HUDEP-2 (cell line): ENCODE data around the gene PGA3.
"Not testable (repeated sequence)": the region's sequence is repeated elsewhere in the genome, so short reads cannot be mapped to it uniquely, and the experiment has no call there.

ENCODE experiments used
- DNase-seq, 76 experiments: peaks; one replicate each; lab custom pipeline; 2025; ENCODE audit not compliant: unreplicated experiment in 76 of 76; lab: John Stamatoyannopoulos, UW

Gene PGA3

DNA sequence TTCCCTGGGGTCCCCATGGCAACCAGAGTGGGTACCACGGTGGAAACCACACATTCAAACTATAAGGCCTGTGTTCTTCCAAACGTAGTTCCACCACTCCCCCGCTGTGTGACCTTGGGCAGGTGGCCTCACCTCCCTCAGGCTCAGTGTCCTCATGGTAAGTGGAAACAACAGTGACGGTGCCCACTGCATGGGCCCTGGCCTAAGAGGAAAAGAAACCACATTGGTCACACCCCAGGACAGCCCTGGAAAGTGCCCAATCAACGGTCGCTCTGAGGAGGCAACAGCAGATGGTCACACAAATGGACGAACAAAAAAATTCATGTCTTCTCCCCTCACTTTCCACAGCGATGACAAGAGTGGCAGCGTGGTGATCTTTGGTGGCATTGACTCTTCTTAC is 44.8 kb downstream of the PGA3 start:
- not testable (repeated sequence) for DNase-seq

DNA sequence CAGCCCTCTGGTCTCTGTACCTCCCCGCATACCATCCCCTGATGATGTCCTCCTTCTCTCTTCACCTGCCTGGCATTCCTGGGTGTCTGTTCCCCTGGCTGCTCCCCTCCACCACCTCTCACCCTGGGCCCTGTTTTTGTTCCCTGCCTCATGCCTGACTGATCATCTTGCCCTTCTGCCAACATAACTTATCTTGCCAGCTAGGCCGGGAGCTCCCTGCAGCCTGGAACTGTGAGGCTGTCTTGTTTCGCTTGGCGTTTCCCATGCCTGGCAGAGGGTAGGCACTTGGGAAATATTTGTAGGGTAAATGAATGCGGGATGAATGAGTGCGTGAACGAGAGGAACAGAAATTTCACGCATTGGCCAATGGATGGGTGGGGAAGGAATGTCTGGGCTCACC is 45.9 kb downstream of the PGA3 start:
- DNase-seq = not testable (repeated sequence)

DNA sequence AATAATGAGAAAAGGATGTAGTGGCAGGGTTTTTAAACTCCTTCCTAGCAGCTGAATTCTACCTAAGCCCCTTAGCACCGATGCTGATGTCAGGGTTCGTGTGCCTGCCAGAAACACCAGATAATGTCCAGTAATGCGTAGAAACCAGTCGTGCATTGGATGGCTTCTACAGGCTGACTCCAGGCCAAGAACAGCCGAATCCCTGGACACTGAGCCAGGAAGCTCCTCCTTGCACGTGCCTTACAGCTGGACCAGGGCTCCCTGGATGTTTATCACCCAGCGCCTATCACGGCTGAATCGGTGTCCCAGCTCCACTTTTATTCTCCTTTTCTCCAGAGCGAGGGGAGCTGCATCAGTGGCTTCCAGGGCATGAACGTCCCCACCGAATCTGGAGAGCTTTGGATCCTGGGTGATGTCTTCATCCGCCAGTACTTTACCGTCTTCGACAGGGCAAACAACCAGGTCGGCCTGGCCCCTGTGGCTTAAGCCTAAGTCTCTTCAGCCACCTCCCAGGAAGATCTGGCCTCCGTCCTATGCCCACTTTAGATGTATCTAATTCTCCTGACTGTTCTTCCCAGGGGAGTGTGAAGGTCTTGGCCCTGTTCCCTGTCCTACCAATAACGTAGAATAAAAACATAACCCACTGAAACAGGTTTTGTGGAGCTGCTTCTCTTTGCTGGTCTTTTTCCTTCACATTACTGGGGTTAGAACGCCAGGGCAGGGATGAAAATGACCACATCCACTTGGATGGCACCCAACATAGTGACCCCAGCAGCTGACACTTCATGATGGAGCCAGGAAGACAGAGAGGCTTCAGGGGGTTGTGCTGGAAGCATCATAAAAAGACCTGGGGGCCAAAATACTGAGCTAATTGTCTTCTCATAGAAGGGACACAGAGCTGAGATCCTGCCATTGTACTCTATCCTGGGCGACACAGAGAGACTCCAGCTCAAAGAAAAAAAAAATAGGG is 47.8 kb downstream of the PGA3 start:
- DNase-seq = not testable (repeated sequence)

DNA sequence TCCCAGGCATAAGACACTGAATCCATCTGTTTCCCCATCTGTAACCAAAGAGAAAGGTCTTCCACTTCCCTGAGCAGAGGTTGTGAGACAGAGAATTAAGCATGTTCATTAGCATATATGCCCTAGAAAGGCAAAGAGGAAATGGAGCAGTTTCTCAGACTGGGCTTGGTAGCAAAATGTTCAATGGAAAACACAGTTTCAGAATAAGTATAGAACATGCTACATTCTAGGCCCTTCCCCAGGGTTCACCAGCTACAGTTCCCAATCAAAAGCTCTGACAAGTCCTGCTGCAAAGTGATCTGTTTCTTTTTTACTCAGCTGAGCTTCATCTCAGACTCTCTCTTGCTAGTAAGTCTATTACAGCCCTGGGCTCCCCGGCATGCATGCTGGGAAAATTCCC is 49.0 kb downstream of the PGA3 start:
- not testable (repeated sequence) for DNase-seq

DNA sequence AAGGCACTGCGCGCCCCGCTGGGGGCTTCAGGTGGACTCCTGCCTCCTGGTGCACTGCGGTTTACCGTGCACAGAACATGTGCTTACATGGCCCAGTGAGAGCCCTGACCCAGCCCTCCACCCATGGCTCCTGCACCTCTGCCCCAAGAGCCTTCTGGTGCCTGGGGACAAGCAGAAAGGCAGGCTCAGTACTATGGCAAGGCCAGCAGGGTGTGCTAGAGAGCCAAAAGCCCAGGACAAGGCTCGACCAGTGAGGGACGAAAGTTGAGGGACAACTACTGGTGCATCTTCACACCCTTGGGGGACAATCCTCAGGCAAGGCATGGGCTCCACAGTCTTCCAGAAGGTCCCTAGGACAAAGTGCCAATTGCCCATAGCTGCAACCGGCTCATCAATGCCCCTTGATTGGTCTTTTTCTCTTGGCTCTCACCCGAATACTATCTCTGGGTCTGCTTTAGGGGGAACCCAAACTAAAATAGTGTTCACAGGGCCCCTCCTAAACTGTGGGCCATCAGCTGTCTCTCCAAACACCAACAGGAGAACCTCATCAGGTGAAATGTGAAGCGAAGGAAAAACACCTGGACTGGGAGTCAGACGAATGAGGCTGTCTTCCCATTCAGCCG is 51.2 kb downstream of the PGA3 start:
- DNase-seq = peak in 70 of 76 experiments; percentile 8 to 82 (median 61)

DNA sequence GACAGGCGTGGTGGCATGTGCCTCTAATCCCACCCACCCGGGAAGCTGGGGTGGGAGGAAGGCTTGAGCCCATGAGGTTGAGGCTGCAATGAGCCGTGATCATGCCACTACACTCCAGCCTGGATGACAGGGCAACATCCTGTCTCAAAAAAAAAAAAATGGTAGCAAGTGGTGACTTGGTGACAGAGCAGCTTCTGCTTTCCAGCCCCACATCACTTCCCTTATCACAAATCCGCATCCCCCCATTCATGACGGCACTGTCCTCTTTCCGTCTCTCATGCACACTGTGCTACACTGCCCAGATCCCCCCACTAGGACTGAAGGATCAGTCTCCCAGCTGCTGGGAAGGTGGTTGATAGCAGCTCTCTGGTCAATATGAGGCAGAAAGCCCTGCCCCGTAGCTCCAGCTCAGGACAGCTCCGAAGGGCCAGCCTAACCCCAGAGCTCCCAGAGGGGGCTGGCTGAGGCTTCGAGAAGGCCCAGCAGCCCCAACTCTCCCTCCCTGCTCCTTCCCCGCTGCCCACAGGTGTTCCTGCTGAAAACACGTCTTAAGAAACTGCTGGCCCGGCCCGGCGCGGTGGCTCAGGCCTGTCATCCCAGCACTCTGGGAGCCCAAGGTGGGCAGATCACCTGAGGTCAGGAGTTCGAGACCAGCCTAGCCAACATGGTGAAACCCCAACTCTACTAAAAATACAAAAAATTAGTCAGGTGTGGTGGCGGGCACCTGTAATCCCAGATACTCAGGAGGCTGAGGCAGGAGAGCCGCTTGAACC is 53.6 kb downstream of the PGA3 start:
- DNase-seq = no peak

DNA sequence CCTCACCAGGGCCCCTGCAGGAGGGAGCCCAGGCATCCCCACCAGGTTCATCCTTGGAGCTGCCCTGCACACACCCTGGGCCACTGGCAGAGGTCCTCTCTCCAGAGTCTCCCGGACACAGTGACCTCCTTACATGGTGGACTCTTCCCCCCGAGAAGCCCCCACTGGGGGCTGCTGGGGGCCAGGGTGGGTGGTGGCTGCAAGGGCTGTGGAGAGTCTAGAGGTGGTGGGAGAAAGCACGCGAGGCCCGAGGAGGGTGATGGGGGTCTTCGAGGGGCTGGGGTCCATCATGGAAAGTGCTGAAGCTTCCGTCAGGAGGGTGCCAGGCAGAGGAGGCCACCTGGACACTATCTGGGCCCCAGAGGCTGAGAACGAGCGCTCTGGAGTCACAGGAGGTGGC is 55.2 kb downstream of the PGA3 start:
- no peak for DNase-seq

DNA sequence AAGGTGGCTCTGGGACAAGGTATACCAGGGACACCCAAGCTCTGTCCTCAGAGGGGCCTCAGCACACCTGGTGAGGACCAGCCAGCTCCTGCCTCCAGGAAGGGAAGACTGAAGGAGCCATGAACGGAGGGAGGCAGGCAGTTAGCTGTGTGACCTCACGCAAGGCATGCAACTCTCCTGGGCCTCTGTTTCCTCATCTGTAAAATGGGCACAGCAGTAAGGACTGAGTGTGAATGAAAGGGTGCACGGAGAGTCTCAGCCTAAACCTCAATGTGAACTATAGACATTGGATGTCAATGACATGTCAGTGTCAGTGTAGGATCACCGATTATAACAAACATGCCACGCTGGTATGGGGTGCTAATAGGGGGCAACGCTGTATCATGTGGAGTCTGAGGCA is 56.0 kb downstream of the PGA3 start:
- DNase-seq = no peak
